Measurements from ENCODE around the gene COQ10B.

- TF ChIP-seq TCF7L2 (IDR thresholded peaks at IDR 0.05; ENCODE audit: low read depth, low read length), result no peak
- TF ChIP-seq, protein P1, sequence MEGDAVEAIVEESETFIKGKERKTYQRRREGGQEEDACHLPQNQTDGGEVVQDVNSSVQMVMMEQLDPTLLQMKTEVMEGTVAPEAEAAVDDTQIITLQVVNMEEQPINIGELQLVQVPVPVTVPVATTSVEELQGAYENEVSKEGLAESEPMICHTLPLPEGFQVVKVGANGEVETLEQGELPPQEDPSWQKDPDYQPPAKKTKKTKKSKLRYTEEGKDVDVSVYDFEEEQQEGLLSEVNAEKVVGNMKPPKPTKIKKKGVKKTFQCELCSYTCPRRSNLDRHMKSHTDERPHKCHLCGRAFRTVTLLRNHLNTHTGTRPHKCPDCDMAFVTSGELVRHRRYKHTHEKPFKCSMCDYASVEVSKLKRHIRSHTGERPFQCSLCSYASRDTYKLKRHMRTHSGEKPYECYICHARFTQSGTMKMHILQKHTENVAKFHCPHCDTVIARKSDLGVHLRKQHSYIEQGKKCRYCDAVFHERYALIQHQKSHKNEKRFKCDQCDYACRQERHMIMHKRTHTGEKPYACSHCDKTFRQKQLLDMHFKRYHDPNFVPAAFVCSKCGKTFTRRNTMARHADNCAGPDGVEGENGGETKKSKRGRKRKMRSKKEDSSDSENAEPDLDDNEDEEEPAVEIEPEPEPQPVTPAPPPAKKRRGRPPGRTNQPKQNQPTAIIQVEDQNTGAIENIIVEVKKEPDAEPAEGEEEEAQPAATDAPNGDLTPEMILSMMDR (IDR thresholded peaks at IDR 0.05), result no peak
- TF ChIP-seq POLR2AphosphoS5 (IDR thresholded peaks at IDR 0.05; ENCODE audit: low read depth, low read length), result no peak
- TF ChIP-seq, protein P2, sequence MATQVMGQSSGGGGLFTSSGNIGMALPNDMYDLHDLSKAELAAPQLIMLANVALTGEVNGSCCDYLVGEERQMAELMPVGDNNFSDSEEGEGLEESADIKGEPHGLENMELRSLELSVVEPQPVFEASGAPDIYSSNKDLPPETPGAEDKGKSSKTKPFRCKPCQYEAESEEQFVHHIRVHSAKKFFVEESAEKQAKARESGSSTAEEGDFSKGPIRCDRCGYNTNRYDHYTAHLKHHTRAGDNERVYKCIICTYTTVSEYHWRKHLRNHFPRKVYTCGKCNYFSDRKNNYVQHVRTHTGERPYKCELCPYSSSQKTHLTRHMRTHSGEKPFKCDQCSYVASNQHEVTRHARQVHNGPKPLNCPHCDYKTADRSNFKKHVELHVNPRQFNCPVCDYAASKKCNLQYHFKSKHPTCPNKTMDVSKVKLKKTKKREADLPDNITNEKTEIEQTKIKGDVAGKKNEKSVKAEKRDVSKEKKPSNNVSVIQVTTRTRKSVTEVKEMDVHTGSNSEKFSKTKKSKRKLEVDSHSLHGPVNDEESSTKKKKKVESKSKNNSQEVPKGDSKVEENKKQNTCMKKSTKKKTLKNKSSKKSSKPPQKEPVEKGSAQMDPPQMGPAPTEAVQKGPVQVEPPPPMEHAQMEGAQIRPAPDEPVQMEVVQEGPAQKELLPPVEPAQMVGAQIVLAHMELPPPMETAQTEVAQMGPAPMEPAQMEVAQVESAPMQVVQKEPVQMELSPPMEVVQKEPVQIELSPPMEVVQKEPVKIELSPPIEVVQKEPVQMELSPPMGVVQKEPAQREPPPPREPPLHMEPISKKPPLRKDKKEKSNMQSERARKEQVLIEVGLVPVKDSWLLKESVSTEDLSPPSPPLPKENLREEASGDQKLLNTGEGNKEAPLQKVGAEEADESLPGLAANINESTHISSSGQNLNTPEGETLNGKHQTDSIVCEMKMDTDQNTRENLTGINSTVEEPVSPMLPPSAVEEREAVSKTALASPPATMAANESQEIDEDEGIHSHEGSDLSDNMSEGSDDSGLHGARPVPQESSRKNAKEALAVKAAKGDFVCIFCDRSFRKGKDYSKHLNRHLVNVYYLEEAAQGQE (IDR thresholded peaks at IDR 0.05; ENCODE audit: insufficient read depth in 1 of 2, low read depth in 2 of 2, low read length in 1 of 2), result no peak
Observed at GRCh38 chr2:197454923-197455322, 1.6 kb downstream of the COQ10B start.

All from Panc1 (cell line).